ENCODE data around the gene NSF. TPM values are rescaled to one million over a fixed set of nuclear protein-coding genes. Genes with fewer than 3 reads are reported as not detected.
"Not testable (repeated sequence)": the region's sequence is repeated elsewhere in the genome, so short reads cannot be mapped to it uniquely, and the experiment has no call there.

Gene NSF
- total RNA-seq, 1 donor from 2014 or later: 19.2 TPM

DNA sequence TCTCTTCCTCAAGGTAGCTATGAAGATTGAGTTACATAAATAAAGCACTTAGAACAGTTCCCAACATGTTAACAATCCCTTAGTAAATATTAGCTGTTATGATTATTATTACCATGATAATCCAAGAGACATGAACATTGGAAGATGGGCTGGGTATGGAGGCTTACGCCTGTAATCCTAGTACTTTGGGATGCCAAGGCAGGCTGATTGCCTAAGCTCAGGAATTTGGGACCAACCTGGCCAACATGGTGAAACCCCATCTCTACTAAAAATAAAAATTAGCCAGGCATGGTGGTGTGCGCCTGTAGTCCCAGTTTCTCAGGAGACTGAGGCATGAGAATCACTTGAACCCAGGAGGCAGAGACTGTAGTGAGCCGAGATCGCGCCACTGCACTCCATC is 34.3 kb downstream of the NSF start:
- intact Hi-C loops (cut with DNase I); DNase-seq (ENCODE audit: low spot score): not testable (repeated sequence)

DNA sequence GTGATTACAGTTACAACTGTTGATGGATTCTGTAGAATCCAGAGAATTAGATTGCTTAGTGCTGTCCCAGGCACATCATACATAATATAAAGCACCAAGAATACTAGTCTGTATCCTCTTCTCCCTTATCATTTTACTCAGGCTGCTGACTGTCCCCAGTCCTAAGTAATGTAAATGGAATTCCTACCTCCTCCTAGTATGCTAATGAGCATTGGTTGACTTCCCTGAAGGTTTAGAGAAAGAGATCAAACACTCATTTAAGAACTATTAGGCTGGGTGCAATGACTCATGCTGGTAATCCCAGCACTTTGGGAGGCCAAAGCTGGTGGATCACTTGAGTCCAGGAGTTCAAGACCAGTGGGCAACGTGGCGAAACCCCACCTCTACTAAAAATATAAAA is 37.0 kb downstream of the NSF start:
- DNase-seq (ENCODE audit: low spot score); intact Hi-C loops (cut with DNase I): not testable (repeated sequence)

DNA sequence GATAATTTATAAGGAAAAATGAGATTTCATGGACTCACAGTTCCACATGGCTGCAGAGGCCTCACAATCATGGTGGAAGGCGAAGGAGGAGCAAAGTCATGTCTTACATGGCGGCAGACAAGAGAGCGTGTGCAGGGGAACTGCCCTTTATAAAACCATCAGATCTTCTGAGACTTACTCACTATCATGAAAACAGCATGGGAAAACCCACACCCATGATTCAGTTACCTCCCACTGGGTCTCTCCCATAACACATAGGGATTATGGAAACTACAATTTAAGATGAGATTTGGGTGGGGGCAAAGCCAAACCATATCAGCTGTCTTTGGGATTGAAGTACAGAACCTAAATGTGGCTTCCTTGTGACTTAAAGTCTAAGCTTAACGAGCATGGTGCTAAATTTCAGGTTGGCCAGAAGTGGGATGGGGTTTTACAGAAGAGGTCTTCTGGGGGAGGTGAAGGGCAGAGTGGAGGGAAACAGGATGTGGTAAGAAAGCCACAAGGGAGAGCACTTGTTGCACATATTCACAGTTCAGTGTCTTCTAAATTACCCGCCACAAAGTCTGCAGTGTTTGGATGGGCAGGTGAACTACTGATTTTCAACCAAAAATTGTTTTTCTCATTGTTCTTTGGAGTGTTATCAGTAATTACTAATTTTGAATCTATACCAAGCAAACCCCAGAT is 38.4 kb downstream of the NSF start:
- DNase-seq (ENCODE audit: low spot score); intact Hi-C loops (cut with DNase I): not testable (repeated sequence)

DNA sequence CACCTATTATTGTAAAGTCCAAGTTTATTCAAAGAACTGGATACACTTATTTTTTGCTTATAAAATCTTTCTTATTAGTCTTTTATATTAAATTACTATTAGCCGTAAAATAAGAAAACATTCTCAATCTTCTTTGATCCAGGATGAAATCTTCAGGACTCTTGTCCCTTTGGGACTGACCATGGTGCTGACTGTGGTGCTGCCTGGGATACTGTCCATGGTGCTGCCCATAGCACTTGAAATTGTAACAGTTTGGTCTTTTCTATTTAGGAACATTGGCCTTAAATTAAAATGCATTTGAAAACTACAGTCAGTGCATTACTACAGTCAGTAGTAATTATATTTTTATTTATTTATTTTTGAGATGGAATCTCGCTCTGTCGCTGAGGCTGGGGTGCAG is 41.7 kb downstream of the NSF start:
- DNase-seq (ENCODE audit: low spot score); intact Hi-C loops (cut with DNase I): not testable (repeated sequence)

DNA sequence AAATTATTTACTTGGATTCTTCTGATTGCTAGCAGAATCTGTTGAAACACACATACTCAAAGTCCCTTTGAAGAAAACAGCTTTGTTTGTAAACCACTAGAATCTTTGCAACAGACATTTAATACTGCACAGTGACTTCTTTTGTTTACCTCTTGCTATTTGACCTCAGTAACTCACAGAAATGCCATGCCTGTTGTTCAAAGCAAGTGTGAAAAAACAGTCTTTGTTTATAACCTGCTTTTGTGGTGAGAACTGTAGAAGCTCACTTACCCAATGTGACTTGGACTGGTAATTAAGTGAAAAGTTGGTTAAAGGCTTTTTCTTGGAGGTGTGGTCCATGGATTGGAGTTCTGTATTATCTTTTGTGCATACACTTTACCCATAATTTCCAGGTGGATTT is 44.4 kb downstream of the NSF start:
- intact Hi-C loops (cut with DNase I); DNase-seq (ENCODE audit: low spot score): not testable (repeated sequence)

DNA sequence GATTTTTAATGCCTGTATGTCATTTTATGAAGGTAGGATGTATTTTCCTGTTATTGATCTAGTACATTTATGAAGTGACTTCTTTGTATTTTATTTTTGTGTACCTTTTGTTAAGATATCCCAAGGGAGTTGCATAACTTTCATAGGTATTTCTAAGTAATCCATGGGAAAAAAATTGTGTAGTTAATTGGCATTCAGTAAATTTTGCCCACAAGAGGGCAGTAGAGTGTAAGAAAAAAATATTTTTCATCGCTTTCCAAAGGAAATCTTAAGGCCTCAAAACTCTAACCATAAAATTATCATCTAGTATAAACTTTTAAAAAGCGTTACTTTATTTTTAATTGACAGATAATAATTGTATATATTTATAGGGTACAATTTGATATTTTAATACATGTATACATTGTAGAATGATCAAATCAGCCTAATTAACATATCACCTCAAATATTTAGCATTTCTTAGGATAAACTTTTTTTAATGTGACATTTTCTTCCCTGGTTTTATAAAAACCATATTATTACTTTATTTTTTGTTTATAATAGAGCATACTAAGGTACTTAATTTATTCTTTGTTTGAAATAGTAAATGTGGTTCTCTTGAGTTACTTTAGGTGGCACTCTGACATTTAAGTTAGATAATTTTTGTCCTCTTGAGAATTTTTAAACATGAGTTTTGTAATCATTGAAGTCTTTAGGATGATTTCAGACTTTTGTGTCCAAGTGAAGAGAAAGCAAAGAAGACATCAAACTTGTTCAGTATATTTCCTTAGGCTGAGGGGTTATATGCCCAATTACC is 51.6 kb downstream of the NSF start:
- intact Hi-C loops (cut with DNase I); DNase-seq (ENCODE audit: low spot score): not testable (repeated sequence)

DNA sequence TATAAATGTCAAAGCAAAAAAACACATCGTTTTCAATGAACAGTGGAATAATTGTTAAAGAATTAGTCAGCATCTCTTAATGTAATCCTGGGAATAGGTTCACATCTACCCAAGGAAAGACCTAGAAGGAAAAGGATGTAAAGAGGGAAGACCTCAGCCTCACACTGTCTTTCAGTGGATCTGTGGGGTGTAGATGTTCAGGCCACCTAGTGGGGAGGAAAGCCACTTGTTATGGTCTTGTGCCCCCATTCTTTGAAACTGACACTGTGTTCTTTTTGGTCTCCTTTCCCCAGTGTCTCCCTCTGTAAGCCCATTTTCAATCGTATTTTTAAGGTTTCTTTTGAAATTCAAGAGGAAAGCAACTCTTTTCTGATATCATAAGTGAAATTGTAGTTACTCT is 56.8 kb downstream of the NSF start:
- DNase-seq (ENCODE audit: low spot score): not testable (repeated sequence)

DNA sequence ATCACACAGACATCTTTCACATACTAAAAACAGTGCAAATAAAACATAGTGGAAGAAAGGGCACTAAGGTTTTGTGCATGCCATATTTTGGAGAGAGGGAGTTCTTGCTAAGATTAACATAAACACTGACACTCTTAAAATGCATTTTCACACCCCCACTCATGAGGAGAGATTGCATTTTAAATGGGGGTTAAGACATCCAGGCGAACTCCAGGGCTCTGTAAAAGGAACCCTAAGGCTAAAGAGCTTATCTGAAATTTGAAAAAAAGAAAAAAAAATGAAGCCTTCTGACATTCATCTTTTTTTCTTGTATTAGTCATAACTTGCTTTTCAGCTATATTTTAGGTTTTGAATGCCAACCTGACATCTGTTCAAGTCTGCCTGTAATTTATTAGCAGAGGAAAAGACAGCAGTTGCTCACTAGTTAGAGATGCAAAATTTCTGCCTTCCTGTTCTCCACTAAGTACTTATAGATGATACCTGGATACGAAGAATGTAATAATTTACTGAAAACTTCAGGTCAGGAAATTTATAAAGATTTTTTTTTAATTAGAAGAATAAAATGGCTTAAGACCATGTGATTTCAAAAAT is 57.3 kb downstream of the NSF start:
- DNase-seq (ENCODE audit: low spot score); intact Hi-C loops (cut with DNase I): not testable (repeated sequence)

More for the DNA sequence above, 56.8 kb downstream of the NSF start:
- intact Hi-C loops (cut with DNase I): not testable (repeated sequence)

DNA sequence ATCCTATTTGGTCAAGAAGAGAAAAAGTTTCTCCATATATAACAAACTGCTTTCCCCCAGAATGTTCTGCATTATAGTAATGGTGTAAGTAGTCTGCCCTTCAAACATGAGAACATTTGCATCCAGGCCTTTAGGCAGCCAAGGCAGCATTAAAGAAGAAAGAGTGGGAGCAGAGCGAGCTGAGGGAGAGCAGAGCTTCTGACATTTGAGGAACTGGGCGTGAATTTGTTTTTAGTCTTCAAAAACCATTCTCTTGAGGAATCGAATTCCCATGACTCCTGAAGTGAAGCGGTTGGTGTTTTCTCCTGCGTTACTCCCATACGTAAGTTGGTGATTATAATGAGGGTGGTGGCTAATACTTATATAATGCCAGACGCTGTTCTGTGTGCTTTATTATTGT is 58.8 kb downstream of the NSF start:
- DNase-seq (ENCODE audit: low spot score); intact Hi-C loops (cut with DNase I): not testable (repeated sequence)

DNA sequence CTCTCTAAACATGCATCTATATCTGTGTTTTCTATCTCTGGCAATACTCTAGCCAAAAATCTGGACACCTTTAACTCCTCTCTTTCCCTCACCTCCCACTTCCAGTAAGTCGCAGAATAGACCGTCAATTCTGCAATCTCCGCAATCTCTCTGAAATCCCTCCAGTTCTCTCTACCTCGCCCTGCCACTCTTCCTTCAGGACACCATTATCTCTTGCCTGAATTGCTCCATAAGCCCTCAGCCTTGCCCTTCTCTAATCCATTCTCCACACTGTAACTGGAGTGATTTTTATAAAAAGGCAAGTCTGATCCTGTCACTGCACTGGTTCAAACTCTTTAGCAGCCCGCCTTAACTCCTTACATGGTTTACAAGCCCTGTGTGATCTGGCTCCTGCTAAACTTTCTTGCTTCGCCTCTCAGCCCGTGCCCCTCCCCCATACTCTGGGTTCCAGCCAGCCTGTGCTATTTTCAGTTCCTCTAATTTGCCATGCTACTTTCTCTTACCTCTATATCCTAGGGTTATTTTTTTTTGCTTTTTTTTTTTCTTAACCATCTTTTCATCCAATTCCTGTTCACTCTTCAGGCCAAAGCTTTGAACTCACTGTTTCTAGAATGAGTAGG is 61.7 kb downstream of the NSF start:
- DNase-seq (ENCODE audit: low spot score); intact Hi-C loops (cut with DNase I): not testable (repeated sequence)

DNA sequence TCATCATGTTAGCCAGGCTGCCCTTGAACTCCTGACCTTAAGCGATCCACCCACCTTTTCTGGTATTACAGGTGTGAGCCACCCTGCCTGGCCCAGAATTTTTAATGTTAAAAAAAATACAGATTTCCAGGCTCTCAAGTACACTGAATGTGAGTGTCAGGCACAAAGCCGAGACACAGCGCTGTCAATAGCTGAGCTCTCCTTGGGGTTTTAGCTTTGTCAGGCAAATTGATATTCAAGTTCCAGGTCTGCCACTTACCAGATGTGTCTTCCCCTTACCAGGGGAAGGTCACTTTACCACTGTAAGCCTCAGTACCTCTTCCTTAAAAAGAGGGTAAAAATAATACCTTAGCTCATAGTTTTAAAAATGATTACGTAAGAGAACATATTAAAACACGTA is 67.8 kb downstream of the NSF start:
- DNase-seq (ENCODE audit: low spot score); intact Hi-C loops (cut with DNase I): not testable (repeated sequence)

DNA sequence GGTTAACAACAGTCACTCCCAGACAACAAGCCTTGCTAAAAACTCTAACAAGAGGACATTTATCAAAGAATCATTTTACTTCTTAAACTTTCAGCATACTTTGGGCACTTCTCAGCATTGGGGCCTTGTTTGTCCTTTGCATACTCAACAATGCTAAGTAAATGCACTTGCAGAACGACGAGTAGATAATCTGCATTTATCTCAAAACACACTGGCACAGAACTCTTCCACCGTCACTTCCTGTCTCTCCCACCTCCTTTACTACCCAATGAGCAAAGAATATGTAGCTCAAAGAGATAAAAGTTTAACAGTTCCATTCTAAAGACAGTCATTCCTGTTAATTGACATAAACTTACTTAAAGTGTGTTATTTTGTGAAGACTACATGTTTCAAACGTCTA is 69.2 kb downstream of the NSF start:
- DNase-seq (ENCODE audit: low spot score); intact Hi-C loops (cut with DNase I): not testable (repeated sequence)

DNA sequence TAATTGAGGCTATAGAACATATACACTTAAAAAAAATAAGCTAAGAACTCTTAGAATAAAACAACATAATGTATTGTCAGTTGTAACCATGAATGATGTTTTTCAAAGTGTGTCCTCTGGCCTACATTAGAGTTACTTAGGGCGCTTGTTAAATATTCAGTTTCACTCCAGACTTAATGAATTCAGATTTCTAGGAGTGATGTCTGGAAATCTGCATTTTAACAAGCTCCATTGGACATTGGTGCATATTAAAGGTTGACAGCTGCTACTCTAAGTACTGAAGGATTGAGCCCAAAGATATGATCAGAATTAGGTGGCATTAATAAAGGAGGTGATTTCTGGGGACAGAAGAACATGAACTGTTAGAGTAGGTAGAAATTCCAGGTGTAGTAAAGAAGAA is 72.7 kb downstream of the NSF start:
- intact Hi-C loops (cut with DNase I); DNase-seq (ENCODE audit: low spot score): not testable (repeated sequence)

DNA sequence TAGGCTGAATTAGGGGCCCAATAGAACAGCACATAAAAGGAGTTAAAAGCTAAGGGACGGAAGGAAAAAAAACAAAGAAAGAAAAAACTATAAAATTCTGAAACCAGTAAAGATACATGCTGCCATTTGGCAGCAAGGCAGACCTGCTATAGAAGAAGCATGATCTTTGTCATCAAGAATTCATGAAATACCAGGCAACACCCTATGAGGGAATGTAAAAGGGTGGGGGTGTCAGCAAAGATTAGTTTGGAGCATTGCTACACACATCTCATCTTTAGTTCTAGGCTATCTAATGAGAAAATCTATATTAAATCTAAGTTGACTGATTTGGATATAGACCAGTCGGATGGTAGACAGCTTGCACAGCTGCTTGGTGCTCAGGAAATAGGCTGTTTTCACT is 73.1 kb downstream of the NSF start:
- DNase-seq (ENCODE audit: low spot score); intact Hi-C loops (cut with DNase I): not testable (repeated sequence)

DNA sequence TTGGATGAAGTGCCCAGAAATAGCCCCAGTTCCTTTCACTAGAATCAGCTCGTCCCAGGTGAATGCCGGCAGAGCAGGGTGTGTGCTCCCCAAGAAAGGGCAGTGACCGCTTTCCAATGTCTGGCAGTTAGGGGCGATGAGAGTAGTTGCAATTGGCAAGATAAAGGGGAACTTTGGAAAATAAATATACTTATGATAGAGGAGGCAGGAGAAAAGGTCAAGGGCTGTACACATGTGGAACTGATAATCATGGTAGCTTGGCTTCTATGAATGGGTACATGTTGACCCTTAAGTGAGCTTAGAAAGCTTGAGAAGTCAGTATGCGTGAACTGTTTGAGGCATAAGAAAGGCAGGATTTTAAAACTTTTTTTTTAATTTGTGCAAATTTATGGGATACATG is 75.5 kb downstream of the NSF start:
- intact Hi-C loops (cut with DNase I); DNase-seq (ENCODE audit: low spot score): not testable (repeated sequence)

DNA sequence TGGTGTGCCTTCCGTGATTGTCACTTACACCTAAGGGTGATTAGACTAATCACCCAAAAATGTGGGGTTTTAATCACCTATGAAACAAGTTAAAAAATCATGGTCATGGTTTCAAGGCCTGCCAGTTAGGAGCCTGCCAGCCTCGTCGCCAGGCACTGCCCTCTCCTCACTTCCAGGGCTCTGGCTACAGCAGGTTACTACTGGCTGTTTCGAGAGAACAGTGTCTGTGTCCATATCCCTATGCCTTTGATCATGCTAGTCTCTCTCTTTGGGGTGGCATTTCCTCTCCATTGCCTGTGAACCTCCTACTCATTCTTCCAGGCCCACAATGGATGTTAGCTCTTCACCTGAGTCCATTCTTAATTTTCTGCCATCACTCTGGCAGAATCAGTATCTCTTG is 80.3 kb downstream of the NSF start:
- DNase-seq (ENCODE audit: low spot score); intact Hi-C loops (cut with DNase I): not testable (repeated sequence)

DNA sequence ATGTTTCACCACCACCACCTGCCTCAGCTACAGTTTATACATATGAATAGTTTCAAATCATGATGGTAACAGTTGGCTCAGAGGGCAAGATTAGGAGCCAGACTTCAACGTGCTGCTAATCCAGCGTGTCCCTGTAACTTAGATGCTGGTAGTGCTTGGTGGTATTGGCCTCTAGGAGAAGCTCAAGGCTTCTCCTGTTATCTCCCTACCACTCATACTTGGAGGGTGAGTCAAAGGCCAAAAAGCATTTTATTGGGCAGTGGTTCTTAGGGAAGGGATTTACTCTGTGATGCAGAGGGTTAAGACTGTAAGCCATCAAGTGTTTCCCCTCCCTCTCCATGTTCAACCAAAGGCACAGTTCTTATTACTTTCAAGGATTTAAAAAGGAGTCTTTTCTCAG is 82.3 kb downstream of the NSF start:
- DNase-seq (ENCODE audit: low spot score); intact Hi-C loops (cut with DNase I): not testable (repeated sequence)

DNA sequence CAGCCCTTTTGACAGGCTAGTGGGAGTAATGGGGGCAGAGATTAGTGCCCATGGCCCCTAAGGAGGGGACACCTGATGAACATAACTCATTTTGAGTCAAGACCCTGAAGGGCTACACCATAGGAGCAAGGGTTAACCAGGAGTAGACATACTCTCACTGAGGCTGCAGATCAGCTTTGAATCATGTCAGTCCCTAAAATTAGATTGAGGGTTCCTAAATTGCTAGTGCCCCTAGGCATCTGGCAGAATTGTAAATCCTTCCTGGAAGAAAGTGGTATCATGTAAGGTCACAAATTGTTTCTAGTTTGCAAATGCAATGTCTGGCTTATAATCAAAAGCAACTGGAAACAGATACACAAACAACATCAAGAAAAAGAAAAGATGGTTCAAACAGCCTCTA is 87.3 kb downstream of the NSF start:
- DNase-seq (ENCODE audit: low spot score); intact Hi-C loops (cut with DNase I): not testable (repeated sequence)

DNA sequence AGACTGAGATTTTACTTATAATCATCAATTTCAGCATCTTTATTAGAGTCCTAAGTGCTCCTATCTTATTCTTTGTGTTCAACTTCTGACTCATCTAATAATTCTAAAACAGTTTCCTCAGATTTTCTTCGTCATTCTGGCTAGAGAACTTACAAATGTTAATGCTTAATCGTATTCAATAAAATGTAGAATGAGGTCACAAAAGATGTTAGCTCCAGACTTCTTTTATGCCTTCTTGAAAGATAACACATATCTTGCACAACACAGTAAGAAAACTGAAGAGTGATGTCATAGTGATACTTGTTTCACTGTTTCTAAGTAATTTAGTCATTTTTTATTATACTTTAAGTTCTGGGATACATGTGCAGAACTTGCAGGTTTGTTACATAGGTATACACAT is 93.2 kb downstream of the NSF start:
- intact Hi-C loops (cut with DNase I): not testable (repeated sequence)

DNA sequence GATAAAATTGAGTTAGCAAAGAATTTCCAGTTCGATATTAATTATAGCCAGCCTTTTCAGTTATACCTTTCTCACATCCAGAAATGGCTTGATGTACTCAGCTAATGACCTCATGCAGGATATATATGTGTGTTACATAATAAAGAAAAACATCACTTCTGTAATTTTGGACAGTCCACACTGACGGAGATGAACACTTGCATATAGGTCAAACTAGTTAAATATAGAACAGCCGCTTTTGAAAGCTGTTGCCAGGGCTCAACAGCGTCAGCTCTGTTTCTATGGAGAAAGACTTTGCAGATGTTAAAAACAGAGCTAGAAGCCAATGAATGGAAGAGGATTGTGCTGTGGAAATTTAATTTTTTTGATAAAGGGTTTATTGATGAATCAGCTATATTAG is 94.8 kb downstream of the NSF start:
- intact Hi-C loops (cut with DNase I); DNase-seq (ENCODE audit: low spot score): not testable (repeated sequence)

More for the DNA sequence above, 93.2 kb downstream of the NSF start:
- not testable (repeated sequence) for DNase-seq (ENCODE audit: low spot score)
